22Rv1 (cell line): ENCODE data around the gene TUBGCP3.

Experiments used
- CTCF ChIP-seq: fragments of 450-650 bp; IDR thresholded peaks from 2 replicates; pipeline ENCODE4 v1.5.1; 2017; ENCODE audit warnings: mild to moderate bottlenecking
- ZFX ChIP-seq: fragments of 450-650 bp; IDR thresholded peaks from 2 replicates; pipeline ENCODE4 v1.6.1; 2017; ENCODE audit warnings: antibody characterized with exemption, borderline replicate concordance

GRCh38 chr13:112496166-112496565 lies 91.8 kb downstream of the TUBGCP3 start:
- TF ChIP-seq CTCF (no peak), ZFX (no peak)
